Activated naive CD8-positive, alpha-beta T cell treated with anti-CD3 and anti-CD28 coated beads, Interleukin-2, amount 10 ng/mL, durations not matched to agents 7 days and 5 days (primary cell): ENCODE data around the gene PDCD11. TPM values are rescaled to one million over a fixed set of nuclear protein-coding genes. Genes with fewer than 3 reads are reported as not detected.
A peak's percentile ranks its signal among the peaks of the same experiment; 100 is the strongest.

Source experiments
- ATAC-seq: fragments of 150-1000 bp; cut with Tn5 transposase; one replicate; pipeline ENCODE4 v1.10.0; 2021; ENCODE audit warnings: low read depth, moderate library complexity
- POLR2A ChIA-PET: fragments of 350-600 bp; sonication (Branson Sonifier 250); formaldehyde crosslinking; loops from one replicate; lab custom pipeline; 2021; ENCODE audit warnings: antibody characterized with exemption; lab: Charles Lee
- DNase-seq: peaks from one replicate; pipeline ENCODE4 v3.0.0; 2021
- H3K27ac Mint-ChIP-seq: one replicate; pipeline ENCODE4 v1.8.0; 2022; ENCODE audit warnings: mild to moderate bottlenecking, mixed read lengths
- H3K27me3 Mint-ChIP-seq: one replicate; pipeline ENCODE4 v1.8.0; 2022; ENCODE audit warnings: mild to moderate bottlenecking, moderate library complexity, mixed read lengths
- H3K36me3 Mint-ChIP-seq: one replicate; pipeline ENCODE4 v1.8.0; 2021; ENCODE audit warnings: mild to moderate bottlenecking, mixed read lengths
- H3K4me1 Mint-ChIP-seq: one replicate; pipeline ENCODE4 v1.8.0; 2021; ENCODE audit warnings: mixed read lengths
- H3K4me3 Mint-ChIP-seq: one replicate; pipeline ENCODE4 v1.8.0; 2022; ENCODE audit warnings: mild to moderate bottlenecking, moderate library complexity, mixed read lengths
- H3K9me3 Mint-ChIP-seq: one replicate; pipeline ENCODE4 v1.8.0; 2021; ENCODE audit warnings: mixed read lengths
- total RNA-seq, 2 experiments: library from RNA; stranded (reverse); gene quantifications; one replicate each; pipeline ENCODE4 v1.2.3, GENCODE V29; 2021

Gene PDCD11
- total RNA-seq, 2 experiments from 2014 or later: 45.1 to 49.9 TPM

- POLR2A ChIA-PET: interaction anchor here (1.0 to 2.6 kb wide), 5 partner anchors 13 to 40 kb away, joined by 3 to 13 read pairs (median 4); no protein-coding TSS in a partner anchor
- Mint-ChIP-seq H3K4me1 (peaks cover 33% of the 10 kb centered on the region), H3K4me3 (no peak overlapping the region), H3K36me3 (peaks cover 50% of the 10 kb centered on the region), H3K9me3 (no peaks in the 10 kb centered on the region), H3K27ac (peak overlapping the region; percentile 22), H3K27me3 (no peaks in the 10 kb centered on the region)
- DNase-seq (no peak), ATAC-seq (no peak)
These were observed 48.9 kb downstream of the PDCD11 start for GRCh38 chr10:103445366-103445765.

- Mint-ChIP-seq H3K4me1 (peaks cover 37% of the 10 kb centered on the region), H3K27ac (peak overlapping the region; percentile 58), H3K27me3 (no peaks in the 10 kb centered on the region), H3K9me3 (no peaks in the 10 kb centered on the region), H3K36me3 (peaks cover 55% of the 10 kb centered on the region), H3K4me3 (no peak overlapping the region)
- DNase-seq (no peak), ATAC-seq (no peak)
- POLR2A ChIA-PET: interaction anchor here (1.1 to 2.6 kb wide), 4 partner anchors 14 to 39 kb away, joined by 3 to 13 read pairs (median 5); no protein-coding TSS in a partner anchor
These were observed 49.5 kb downstream of the PDCD11 start for GRCh38 chr10:103445767-103446567.

GRCh38 chr10:103447187-103447586, 50.8 kb downstream of the PDCD11 start:
- peaks cover 58% of the 10 kb centered on the region for H3K36me3 Mint-ChIP-seq
- POLR2A ChIA-PET: no interaction called here
- peak overlapping the region; percentile 42 for H3K27ac Mint-ChIP-seq
- ATAC-seq: no peak
- no peaks in the 10 kb centered on the region for H3K9me3 Mint-ChIP-seq
- peaks cover 38% of the 10 kb centered on the region for H3K4me1 Mint-ChIP-seq
- no peaks in the 10 kb centered on the region for H3K27me3 Mint-ChIP-seq
- H3K4me3 Mint-ChIP-seq: peak overlapping the region; percentile 27
- DNase-seq: no peak

- Mint-ChIP-seq H3K27ac (peak overlapping the region; percentile 92), H3K9me3 (no peaks in the 10 kb centered on the region), H3K27me3 (no peaks in the 10 kb centered on the region), H3K36me3 (peaks cover 52% of the 10 kb centered on the region), H3K4me3 (peak overlapping the region; percentile 96), H3K4me1 (peaks cover 48% of the 10 kb centered on the region)
- POLR2A ChIA-PET: interaction anchor here (0.6 to 8.8 kb wide), 2 partner anchors 17 to 22 kb away, joined by 3 to 89 read pairs; no protein-coding TSS in a partner anchor
- ATAC-seq (no peak), DNase-seq (no peak)
These were observed 52.3 kb downstream of the PDCD11 start for GRCh38 chr10:103448746-103449145.

GRCh38 chr10:103449208-103450144, 53.0 kb downstream of the PDCD11 start:
- H3K4me1 Mint-ChIP-seq: peaks cover 51% of the 10 kb centered on the region
- H3K4me3 Mint-ChIP-seq: peak overlapping the region; percentile 96
- POLR2A ChIA-PET: interaction anchor here (0.6 to 8.8 kb wide), 3 partner anchors 16 to 21 kb away, joined by 3 to 89 read pairs (median 8); no protein-coding TSS in a partner anchor

GRCh38 chr10:103450201-103450695, 53.8 kb downstream of the PDCD11 start:
- ATAC-seq (no peak), DNase-seq (no peak)
- POLR2A ChIA-PET: interaction anchor here (1.7 to 8.8 kb wide), 5 partner anchors 11 to 26 kb away, joined by 5 to 89 read pairs (median 15); no protein-coding TSS in a partner anchor
- Mint-ChIP-seq H3K4me3 (peak overlapping the region; percentile 96), H3K36me3 (peaks cover 49% of the 10 kb centered on the region), H3K9me3 (no peaks in the 10 kb centered on the region), H3K27ac (peak overlapping the region; percentile 89), H3K27me3 (no peaks in the 10 kb centered on the region), H3K4me1 (peaks cover 53% of the 10 kb centered on the region)

More at GRCh38 chr10:103449208-103450144, 53.0 kb downstream of the PDCD11 start:
- ATAC-seq (no peak), DNase-seq (no peak)
- Mint-ChIP-seq H3K9me3 (no peaks in the 10 kb centered on the region), H3K36me3 (peaks cover 47% of the 10 kb centered on the region), H3K27me3 (no peaks in the 10 kb centered on the region), H3K27ac (peak overlapping the region; percentile 92)

- DNase-seq (peak; percentile 69), ATAC-seq (peak; percentile 78)
- H3K27ac Mint-ChIP-seq: peak overlapping the region; percentile 89
- no peaks in the 10 kb centered on the region for H3K9me3 Mint-ChIP-seq
- POLR2A ChIA-PET: interaction anchor here (0.7 to 8.8 kb wide), 11 partner anchors 9 to 258 kb away, joined by 3 to 89 read pairs (median 6); partner anchors contain the start of genes CALHM3, NT5C2 and TAF5
- H3K27me3 Mint-ChIP-seq: no peaks in the 10 kb centered on the region
- H3K4me1 Mint-ChIP-seq: peaks cover 50% of the 10 kb centered on the region
- peaks cover 46% of the 10 kb centered on the region for H3K36me3 Mint-ChIP-seq
- H3K4me3 Mint-ChIP-seq: peak overlapping the region; percentile 96
These were observed 54.8 kb downstream of the PDCD11 start for GRCh38 chr10:103451091-103451813.

GRCh38 chr10:103451831-103452505, 55.5 kb downstream of the PDCD11 start, which contains the start of gene CALHM2:
CALHM2 (minus strand) TSS chr10:103452370; CDS start chr10:103449941, 2,429 bp downstream.
- no peaks in the 10 kb centered on the region for H3K27me3 Mint-ChIP-seq
- DNase-seq (peak; percentile 75), ATAC-seq (peak; percentile 78)
- no peaks in the 10 kb centered on the region for H3K9me3 Mint-ChIP-seq
- H3K4me3 Mint-ChIP-seq: peak within 1 kb of the TSS; percentile 96
- POLR2A ChIA-PET: interaction anchor here (0.6 to 8.8 kb wide), 15 partner anchors 9 to 259 kb away, joined by 3 to 89 read pairs (median 5); partner anchors contain the start of genes ATP5MK, CALHM3, NT5C2 and PDCD11
- peaks cover 49% of the 10 kb centered on the region for H3K4me1 Mint-ChIP-seq
- peaks cover 40% of the 10 kb centered on the region for H3K36me3 Mint-ChIP-seq
- peak within 1 kb of the TSS; percentile 89 for H3K27ac Mint-ChIP-seq

- POLR2A ChIA-PET: interaction anchor here (0.6 to 8.8 kb wide), 13 partner anchors 11 to 260 kb away, joined by 3 to 89 read pairs (median 5); partner anchors contain the start of genes ATP5MK, CALHM3, NT5C2 and PDCD11
- no peak for ATAC-seq
- Mint-ChIP-seq H3K36me3 (peaks cover 37% of the 10 kb centered on the region), H3K4me1 (peaks cover 47% of the 10 kb centered on the region), H3K9me3 (no peaks in the 10 kb centered on the region), H3K27me3 (no peaks in the 10 kb centered on the region), H3K4me3 (peak overlapping the region; percentile 96), H3K27ac (peak overlapping the region; percentile 89)
- DNase-seq: no peak
These were observed 56.2 kb downstream of the PDCD11 start for GRCh38 chr10:103452506-103453230.

- ATAC-seq (no peak), DNase-seq (no peak)
- no peaks in the 10 kb centered on the region for H3K9me3 Mint-ChIP-seq
- POLR2A ChIA-PET: interaction anchor here (0.9 to 8.8 kb wide), 4 partner anchors 10 to 86 kb away, joined by 3 to 89 read pairs (median 24); partner anchors contain the start of gene TAF5
- peak overlapping the region; percentile 17 for H3K27ac Mint-ChIP-seq
- H3K27me3 Mint-ChIP-seq: no peaks in the 10 kb centered on the region
- peak overlapping the region; percentile 96 for H3K4me3 Mint-ChIP-seq
- H3K36me3 Mint-ChIP-seq: peaks cover 28% of the 10 kb centered on the region
- H3K4me1 Mint-ChIP-seq: peaks cover 40% of the 10 kb centered on the region
These were observed 57.6 kb downstream of the PDCD11 start for GRCh38 chr10:103454026-103454425.

GRCh38 chr10:103455235-103455634, 58.8 kb downstream of the PDCD11 start:
- Mint-ChIP-seq H3K9me3 (no peaks in the 10 kb centered on the region), H3K36me3 (peaks cover 17% of the 10 kb centered on the region), H3K27me3 (no peaks in the 10 kb centered on the region), H3K27ac (no peak overlapping the region), H3K4me3 (no peak overlapping the region), H3K4me1 (peaks cover 40% of the 10 kb centered on the region)
- DNase-seq (no peak), ATAC-seq (no peak)
- POLR2A ChIA-PET: interaction anchor here (1.3 to 8.8 kb wide), 2 partner anchors 15 to 20 kb away, joined by 3 to 89 read pairs; no protein-coding TSS in a partner anchor
